WTC11 (cell line): Measurements from ENCODE around the gene LRRC8A.

ENCODE experiments used
- CTCF ChIP-seq: fragments of 200-600 bp; IDR thresholded peaks from 2 replicates; pipeline ENCODE4 v1.8.0; 2022; ENCODE audit warnings: antibody characterized with exemption
- EMX1 ChIP-seq: fragments of 250-450 bp; sonication (Bioruptor Pico); IDR thresholded peaks from 2 replicates; pipeline ENCODE4 v1.8.0; 2021; ENCODE audit warnings: mild to moderate bottlenecking
- HMGXB4 ChIP-seq: sonication (generic); formaldehyde crosslinking; IDR thresholded peaks from 2 replicates; pipeline ENCODE4 v1.8.1; 2023; ENCODE audit warnings: mild to moderate bottlenecking, moderate library complexity, missing genetic modification reagents
- JUN ChIP-seq: sonication (generic); formaldehyde crosslinking; IDR thresholded peaks from 2 replicates; pipeline ENCODE4 v1.8.0; 2023; ENCODE audit warnings: mild to moderate bottlenecking, missing genetic modification reagents
- MXD4 ChIP-seq: fragments of 250-450 bp; sonication (Bioruptor Pico); IDR thresholded peaks from 2 replicates; pipeline ENCODE4 v1.8.0; 2021; ENCODE audit warnings: mild to moderate bottlenecking, moderate library complexity, borderline replicate concordance
- NFYB ChIP-seq: sonication (generic); formaldehyde crosslinking; conservative IDR thresholded peaks from 2 replicates; pipeline ENCODE4 v1.8.0; 2022; ENCODE audit warnings: low read depth, missing genetic modification reagents
- RELA ChIP-seq: sonication (generic); formaldehyde crosslinking; IDR thresholded peaks from 2 replicates; pipeline ENCODE4 v1.8.1; 2022; ENCODE audit warnings: missing genetic modification reagents, mild to moderate bottlenecking, borderline replicate concordance
- SP1 ChIP-seq: sonication (generic); formaldehyde crosslinking; conservative IDR thresholded peaks from 2 replicates; pipeline ENCODE4 v1.8.1; 2022; ENCODE audit warnings: missing genetic modification reagents
- TP53 ChIP-seq: sonication (generic); formaldehyde crosslinking; IDR thresholded peaks from 2 replicates; pipeline ENCODE4 v1.8.1; 2023; ENCODE audit warnings: mild to moderate bottlenecking, missing genetic modification reagents
- ZNF425 ChIP-seq: fragments of 250-450 bp; sonication (Bioruptor Pico); conservative IDR thresholded peaks from 2 replicates; pipeline ENCODE4 v1.9.0; 2021; ENCODE audit warnings: mild to moderate bottlenecking

GRCh38 chr9:128901822-128902221 lies 19.9 kb downstream of the LRRC8A start:
- no peak for TF ChIP-seq CTCF
- TF ChIP-seq NFYB (CRISPR knock-in tag): no peak
- TF ChIP-seq ZNF425: no peak
- TF ChIP-seq EMX1: no peak
- TF ChIP-seq HMGXB4 (CRISPR knock-in tag): no peak
- TF ChIP-seq JUN (CRISPR knock-in tag): no peak
- TF ChIP-seq SP1 (CRISPR knock-in tag): no peak
- TF ChIP-seq RELA: no peak
- no peak for TF ChIP-seq TP53
- no peak for TF ChIP-seq MXD4 (CRISPR knock-in tag)
